Embryonic facial prominence (tissue), 1 donor: ENCODE measurements around the gene DNM2.

Experiments
- DNase-seq: peaks from one replicate; pipeline ENCODE4 v3.0.0-alpha.2; 2016; ENCODE audit errors: extremely low spot score

Gene DNM2

GRCh38 chr19:10815007-10815536 is 97.2 kb downstream of the DNM2 start:
- DNase-seq: no peak

- DNase-seq: no peak
These were observed 98.2 kb downstream of the DNM2 start for GRCh38 chr19:10815969-10816644.

GRCh38 chr19:10816691-10817090 is 98.8 kb downstream of the DNM2 start:
- no peak for DNase-seq

DNA sequence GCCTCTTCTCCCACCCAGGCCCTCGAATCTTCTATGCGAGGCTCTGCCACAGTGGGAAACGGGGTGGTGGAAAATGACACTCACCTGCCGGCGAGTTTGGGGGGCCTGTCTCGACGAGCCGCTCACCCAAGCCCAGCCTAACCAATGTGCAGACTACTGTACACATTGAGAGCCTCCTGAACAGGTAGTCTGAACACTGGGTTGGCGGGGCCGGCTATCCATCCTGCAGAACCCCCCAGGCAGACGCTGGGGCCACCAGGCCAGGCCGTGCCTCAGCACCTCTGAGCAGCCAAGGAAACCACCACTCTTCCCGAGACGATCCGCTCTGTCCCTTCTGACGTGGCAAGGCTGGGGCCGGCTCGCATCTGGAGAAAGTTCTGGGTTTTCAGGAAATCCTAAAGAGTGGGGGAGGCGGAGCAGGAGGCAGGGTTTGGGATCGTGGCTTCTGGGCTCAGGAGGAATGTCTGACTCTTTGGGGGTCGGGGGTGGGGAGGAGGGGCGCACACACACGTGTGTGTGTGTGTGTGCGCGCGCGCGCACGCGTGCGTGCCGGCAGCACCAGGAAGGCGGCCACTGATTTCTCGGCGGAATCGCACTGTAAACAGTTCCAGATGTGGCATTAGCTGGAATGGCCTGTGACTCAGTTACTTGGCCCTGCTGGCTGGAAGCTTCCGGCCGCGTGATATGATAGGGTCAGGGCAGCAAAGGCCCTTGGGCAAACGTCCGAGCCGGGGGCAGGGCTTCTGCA is 99.6 kb downstream of the DNM2 start:
- peak; percentile 77 for DNase-seq

DNA sequence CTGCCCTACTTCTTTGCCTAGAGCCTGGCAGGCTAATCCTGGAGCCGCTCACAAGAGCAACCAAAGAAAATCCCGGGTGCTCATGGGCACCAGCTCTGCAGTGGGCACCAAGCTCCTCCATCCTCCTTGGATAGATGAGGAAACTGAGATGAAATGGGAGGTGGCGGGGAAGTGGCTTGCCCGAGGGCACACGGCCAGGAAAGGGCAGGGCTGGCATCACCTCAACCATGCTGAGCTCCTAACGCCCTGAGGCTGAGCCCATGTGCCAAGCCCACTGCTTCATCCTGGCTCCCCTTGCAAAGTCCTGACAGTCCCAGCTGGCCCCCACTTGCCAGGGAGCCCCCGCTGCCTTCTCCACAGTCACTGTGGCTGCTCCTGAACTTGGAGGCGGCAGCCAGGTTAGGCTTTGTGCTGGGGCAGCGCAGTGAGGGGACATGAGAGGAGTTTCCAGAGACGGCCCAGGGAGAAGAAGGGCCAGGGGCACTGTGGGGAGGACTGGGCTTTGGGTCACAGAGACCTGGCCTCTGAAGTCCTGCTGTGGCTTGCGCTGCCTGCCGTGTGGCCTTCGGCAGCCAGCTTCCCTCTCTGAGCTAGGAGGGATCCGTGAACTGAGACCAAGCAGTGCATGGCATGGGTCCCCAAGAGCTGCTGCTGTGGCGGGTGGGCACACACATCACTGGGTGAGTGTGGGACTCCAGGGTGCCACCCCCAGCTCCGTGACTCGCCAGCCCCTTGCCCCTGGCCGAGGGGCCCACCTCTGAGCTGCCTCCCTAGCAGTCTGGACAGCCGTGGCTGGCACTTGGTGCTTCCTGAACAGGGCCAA is 100.6 kb downstream of the DNM2 start:
- DNase-seq: no peak

- DNase-seq: no peak
These were observed 101.5 kb downstream of the DNM2 start for GRCh38 chr19:10819124-10820060.

GRCh38 chr19:10820173-10820572 is 102.3 kb downstream of the DNM2 start:
- no peak for DNase-seq

GRCh38 chr19:10823690-10824089 is 105.8 kb downstream of the DNM2 start:
- no peak for DNase-seq

GRCh38 chr19:10826231-10826630 is 108.4 kb downstream of the DNM2 start:
- DNase-seq: no peak

DNA sequence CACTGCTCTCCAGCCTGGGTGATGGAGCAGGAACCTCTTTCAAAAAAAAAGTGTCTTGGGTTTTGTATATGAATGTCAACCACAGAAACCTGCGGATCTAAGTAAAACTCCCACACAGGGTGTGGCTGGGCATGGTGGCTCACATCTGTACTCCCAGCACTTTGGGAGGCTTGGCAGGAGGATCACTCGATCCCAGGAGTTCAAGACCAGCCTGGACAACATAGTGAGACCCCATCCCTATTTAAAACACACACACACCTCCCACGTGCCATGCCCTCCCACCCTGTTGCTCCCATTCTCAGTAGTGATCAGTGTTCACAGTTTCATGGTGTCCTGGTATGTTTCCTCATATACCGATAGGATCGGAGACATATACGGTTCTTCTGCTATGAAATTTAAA is 109.0 kb downstream of the DNM2 start:
- DNase-seq: no peak

GRCh38 chr19:10828981-10829821 is 111.3 kb downstream of the DNM2 start:
- DNase-seq: no peak

- DNase-seq: no peak
These were observed 112.1 kb downstream of the DNM2 start for GRCh38 chr19:10829967-10830366.

GRCh38 chr19:10830370-10830769 is 112.5 kb downstream of the DNM2 start:
- no peak for DNase-seq

- no peak for DNase-seq
These were observed 113.3 kb downstream of the DNM2 start for GRCh38 chr19:10830931-10831779.

DNA sequence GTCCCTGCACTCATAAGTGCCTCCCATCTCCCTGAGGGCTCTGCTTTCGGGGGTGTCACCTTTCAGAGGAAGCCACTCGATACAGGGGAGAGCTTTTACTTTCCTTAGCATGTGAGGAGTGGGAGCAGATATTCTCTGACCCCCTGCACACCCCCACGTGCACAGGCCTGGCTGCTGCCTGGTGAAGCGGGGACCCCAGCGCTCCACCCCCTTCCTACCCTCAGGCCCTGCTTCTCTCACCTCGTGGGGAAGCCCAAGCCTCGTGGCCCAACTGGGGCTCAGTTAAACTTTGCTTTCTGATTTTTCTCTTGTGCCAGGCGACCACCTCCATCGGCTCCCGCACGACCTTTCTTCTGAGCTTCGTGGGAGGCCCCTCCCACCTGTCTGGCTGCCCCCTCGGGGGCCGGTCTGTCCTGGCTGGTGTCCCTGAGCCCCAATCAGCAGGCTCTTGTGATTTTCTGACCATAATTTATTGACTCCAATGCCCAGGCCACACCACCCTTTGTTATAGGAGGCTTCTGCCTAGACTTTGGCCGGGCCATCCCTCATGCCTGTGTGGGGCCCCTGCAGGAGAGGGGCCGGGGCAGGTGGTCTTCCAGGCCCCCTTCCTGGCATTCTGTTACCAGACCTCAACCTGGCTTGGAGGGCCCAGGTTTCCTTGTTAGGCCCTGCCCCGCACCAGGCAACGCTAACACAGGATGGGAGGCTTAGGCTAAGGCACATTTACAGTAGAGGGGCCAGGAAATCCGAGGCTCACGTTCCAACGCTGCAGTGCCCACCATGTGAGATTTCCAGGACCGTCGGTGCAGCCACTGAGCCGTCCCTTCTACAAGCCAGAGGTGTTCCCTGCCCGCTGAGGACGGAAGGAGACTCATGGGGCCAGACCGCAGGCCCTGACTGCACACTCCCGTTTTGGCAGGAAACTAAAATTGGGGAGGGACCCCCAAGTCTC is 114.4 kb downstream of the DNM2 start:
- no peak for DNase-seq

DNA sequence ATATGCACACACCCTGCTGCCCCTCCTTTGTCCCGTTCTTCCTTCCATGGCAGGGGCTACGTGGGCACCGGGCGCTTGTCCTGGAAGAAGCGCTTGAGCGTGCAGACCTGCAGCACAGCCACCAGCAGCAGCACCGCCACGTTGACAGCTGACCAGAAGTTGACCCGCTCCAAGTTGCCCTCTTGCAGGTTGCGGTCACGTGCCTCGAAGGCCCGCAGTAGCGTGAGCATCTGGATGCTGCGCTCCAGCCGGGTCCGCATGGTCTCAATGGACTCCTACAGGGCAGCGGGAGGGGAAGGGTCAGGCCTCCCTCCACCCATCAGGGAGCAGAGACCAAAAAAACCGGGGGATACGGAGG is 115.0 kb downstream of the DNM2 start:
- DNase-seq: no peak

- no peak for DNase-seq
These were observed 117.3 kb downstream of the DNM2 start for GRCh38 chr19:10835089-10835753.
